Right renal pelvis (tissue), 4 donors: Measurements from ENCODE around the gene SGMS2. TPM values are rescaled to one million over a fixed set of nuclear protein-coding genes. Genes with fewer than 3 reads are reported as not detected.
A peak's percentile ranks its signal among the peaks of the same experiment; 100 is the strongest.
"Not testable (repeated sequence)": the region's sequence is repeated elsewhere in the genome, so short reads cannot be mapped to it uniquely, and the experiment has no call there.

Source experiments
- DNase-seq, 4 donors: peaks; one replicate each; pipeline ENCODE4 v3.0.0-alpha.2; 2013; ENCODE audit warnings: low read depth in 4 of 4, low spot score in 3 of 4, missing footprints in 1 of 4
- polyA plus RNA-seq, 4 donors: library from polyadenylated mRNA; unstranded; fragments of 120-200 nt; gene quantifications; one replicate each; pipeline ENCODE4 v1.2.1, GENCODE V29; 2013; ENCODE audit not compliant: insufficient read length in 4 of 4

SGMS2 gene
- polyA plus RNA-seq, 4 donors = 12.7 to 17.2 (median 13.8) TPM

- not testable (repeated sequence) for DNase-seq
Measured at GRCh38 chr4:107905082-107905481, 80.3 kb downstream of the SGMS2 start.

- no peak for DNase-seq
Measured at GRCh38 chr4:107906458-107907100, 81.8 kb downstream of the SGMS2 start.

GRCh38 chr4:107908377-107908776, 83.6 kb downstream of the SGMS2 start:
- DNase-seq = no peak

- DNase-seq = peak in 3 of 4 donors; percentile 43 to 52 (median 51)
Measured at GRCh38 chr4:107913283-107913899, 88.7 kb downstream of the SGMS2 start.

- no peak for DNase-seq
Measured at GRCh38 chr4:107915220-107915619, 90.5 kb downstream of the SGMS2 start.

GRCh38 chr4:107916623-107917022, 91.9 kb downstream of the SGMS2 start:
- DNase-seq = no peak

- DNase-seq = no peak
Measured at GRCh38 chr4:107917500-107917899, 92.8 kb downstream of the SGMS2 start.

GRCh38 chr4:107922486-107923473, 98.0 kb downstream of the SGMS2 start:
- no peak for DNase-seq

- DNase-seq = not testable (repeated sequence)
Measured at GRCh38 chr4:107925713-107926112, 101.0 kb downstream of the SGMS2 start.

GRCh38 chr4:107926875-107927274, 102.1 kb downstream of the SGMS2 start:
- DNase-seq = not testable (repeated sequence)

- peak in 3 of 4 donors; percentile 49 to 60 (median 53) for DNase-seq
Measured at GRCh38 chr4:107930821-107931774, 106.4 kb downstream of the SGMS2 start, which contains the start of gene CYP2U1. TSS of gene CYP2U1 (plus strand) at chr4:107931549. CDS start at chr4:107931644, 95 bp downstream.

- DNase-seq = no peak
Measured at GRCh38 chr4:107931775-107932321, 107.1 kb downstream of the SGMS2 start.

- no peak for DNase-seq
Measured at GRCh38 chr4:107935246-107935645, 110.5 kb downstream of the SGMS2 start.

GRCh38 chr4:107937040-107937439, 112.3 kb downstream of the SGMS2 start:
- DNase-seq = no peak

- no peak for DNase-seq
Measured at GRCh38 chr4:107939307-107939706, 114.6 kb downstream of the SGMS2 start.

- no peak for DNase-seq
Measured at GRCh38 chr4:107945809-107946208, 121.1 kb downstream of the SGMS2 start.

- DNase-seq = no peak
Measured at GRCh38 chr4:107950746-107951540, 126.2 kb downstream of the SGMS2 start.

GRCh38 chr4:107951551-107951950, 126.8 kb downstream of the SGMS2 start:
- DNase-seq = no peak

- DNase-seq = no peak
Measured at GRCh38 chr4:107956011-107956410, 131.3 kb downstream of the SGMS2 start.
